ENCODE results near the gene HIF1AN. TPM values are rescaled to one million over a fixed set of nuclear protein-coding genes. Genes with fewer than 3 reads are reported as not detected.

The HIF1AN gene
- total RNA-seq, 6 experiments from 2014 or later, result 58.2 to 65.2 (median 58.9) TPM

- no peak for DNase-seq
- Mint-ChIP-seq H3K27ac (no peak overlapping the region), H3K36me3 (ENCODE audit: low read depth) (peaks cover 20% of the 10 kb centered on the region), H3K27me3 (ENCODE audit: insufficient read depth) (peaks cover 2% of the 10 kb centered on the region), H3K4me1 (ENCODE audit: low read depth) (peaks cover 19% of the 10 kb centered on the region), H3K4me3 (no peak overlapping the region), H3K9me3 (no peaks in the 10 kb centered on the region)
- TF ChIP-seq CTCF (IDR thresholded peaks at IDR 0.05), result no peak
Observed at GRCh38 chr10:100498059-100498458, 37.7 kb upstream of the HIF1AN start.

- DNase-seq, result no peak
- Mint-ChIP-seq H3K27ac (no peak overlapping the region), H3K27me3 (ENCODE audit: insufficient read depth) (peaks cover 2% of the 10 kb centered on the region), H3K9me3 (no peaks in the 10 kb centered on the region), H3K4me1 (ENCODE audit: low read depth) (peaks cover 52% of the 10 kb centered on the region), H3K36me3 (ENCODE audit: low read depth) (peaks cover 31% of the 10 kb centered on the region), H3K4me3 (no peak overlapping the region)
- TF ChIP-seq CTCF (IDR thresholded peaks at IDR 0.05), result no peak
Observed at GRCh38 chr10:100501423-100501822, 34.3 kb upstream of the HIF1AN start.

- no peak for DNase-seq
- Mint-ChIP-seq H3K4me1 (ENCODE audit: low read depth) (peaks cover 67% of the 10 kb centered on the region), H3K4me3 (no peak overlapping the region), H3K9me3 (no peaks in the 10 kb centered on the region), H3K36me3 (ENCODE audit: low read depth) (peaks cover 31% of the 10 kb centered on the region), H3K27me3 (ENCODE audit: insufficient read depth) (peaks cover 2% of the 10 kb centered on the region), H3K27ac (no peak overlapping the region; the same call in 1 of the 2 replicates)
- no peak for TF ChIP-seq CTCF (IDR thresholded peaks at IDR 0.05)
Observed at GRCh38 chr10:100502926-100503494, 32.7 kb upstream of the HIF1AN start.

GRCh38 chr10:100504096-100504495 lies 31.6 kb upstream of the HIF1AN start:
- H3K36me3 Mint-ChIP-seq (ENCODE audit: low read depth), result peaks cover 29% of the 10 kb centered on the region
- DNase-seq, result peak; percentile 75
- peaks cover 76% of the 10 kb centered on the region for H3K4me1 Mint-ChIP-seq (ENCODE audit: low read depth)
- H3K9me3 Mint-ChIP-seq, result no peaks in the 10 kb centered on the region
- peaks cover 4% of the 10 kb centered on the region for H3K27me3 Mint-ChIP-seq (ENCODE audit: insufficient read depth)
- no peak for TF ChIP-seq CTCF (IDR thresholded peaks at IDR 0.05)
- H3K27ac Mint-ChIP-seq, result peak overlapping the region; percentile 37
- H3K4me3 Mint-ChIP-seq, result no peak overlapping the region

- no peak for TF ChIP-seq CTCF (IDR thresholded peaks at IDR 0.05)
- H3K27ac Mint-ChIP-seq, result no peak overlapping the region; the same call in 1 of the 2 replicates
- H3K4me1 Mint-ChIP-seq (ENCODE audit: low read depth), result peaks cover 76% of the 10 kb centered on the region
- no peak overlapping the region for H3K4me3 Mint-ChIP-seq
- H3K27me3 Mint-ChIP-seq (ENCODE audit: insufficient read depth), result peaks cover 4% of the 10 kb centered on the region
- no peaks in the 10 kb centered on the region for H3K9me3 Mint-ChIP-seq
- DNase-seq, result no peak
- peaks cover 23% of the 10 kb centered on the region for H3K36me3 Mint-ChIP-seq (ENCODE audit: low read depth)
Observed at GRCh38 chr10:100505164-100505563, 30.6 kb upstream of the HIF1AN start.
